Measurements from ENCODE around the gene TMCO4.

- TF ChIP-seq POLR2A (IDR thresholded peaks at IDR 0.05) (no peak), CTCF (IDR thresholded peaks at IDR 0.05) (no peak)
Measured at GRCh38 chr1:19845555-19845954, 45.8 kb upstream of the TMCO4 start.
